CD4-positive, alpha-beta T cell treated with Interleukin-15 for 4 hours (primary cell): ENCODE results near the gene CYP4F22.

ENCODE experiments used
- DNase-seq: peaks from one replicate; pipeline ENCODE4 v3.0.0-alpha.2; 2020; ENCODE audit warnings: low spot score

The CYP4F22 gene

GRCh38 chr19:15534957-15535864 lies 26.9 kb downstream of the CYP4F22 start:
- DNase-seq = no peak

- DNase-seq = no peak
These were observed 28.0 kb downstream of the CYP4F22 start for GRCh38 chr19:15536350-15536749.

GRCh38 chr19:15538774-15539173 lies 30.4 kb downstream of the CYP4F22 start:
- no peak for DNase-seq

GRCh38 chr19:15539638-15540037 lies 31.3 kb downstream of the CYP4F22 start:
- DNase-seq = no peak

GRCh38 chr19:15540435-15540834 lies 32.1 kb downstream of the CYP4F22 start:
- no peak for DNase-seq

- DNase-seq = no peak
These were observed 36.0 kb downstream of the CYP4F22 start for GRCh38 chr19:15544283-15544682.

GRCh38 chr19:15544970-15545369 lies 36.6 kb downstream of the CYP4F22 start:
- DNase-seq = no peak

GRCh38 chr19:15548648-15549047 lies 40.3 kb downstream of the CYP4F22 start:
- no peak for DNase-seq

- DNase-seq = no peak
These were observed 41.3 kb downstream of the CYP4F22 start for GRCh38 chr19:15549581-15549980.

- DNase-seq = no peak
These were observed 41.9 kb downstream of the CYP4F22 start for GRCh38 chr19:15550273-15550672.

GRCh38 chr19:15550929-15551292 lies 42.6 kb downstream of the CYP4F22 start:
- no peak for DNase-seq

GRCh38 chr19:15551293-15552004 lies 43.1 kb downstream of the CYP4F22 start:
- DNase-seq = peak; percentile 65

GRCh38 chr19:15555021-15555420 lies 46.7 kb downstream of the CYP4F22 start:
- no peak for DNase-seq

GRCh38 chr19:15555759-15556633 lies 47.7 kb downstream of the CYP4F22 start:
- peak; percentile 94 for DNase-seq

- no peak for DNase-seq
These were observed 48.4 kb downstream of the CYP4F22 start for GRCh38 chr19:15556634-15557181.

- no peak for DNase-seq
These were observed 48.9 kb downstream of the CYP4F22 start for GRCh38 chr19:15557223-15557622.

- no peak for DNase-seq
These were observed 53.8 kb downstream of the CYP4F22 start for GRCh38 chr19:15562145-15562544.

- DNase-seq = no peak
These were observed 54.5 kb downstream of the CYP4F22 start for GRCh38 chr19:15562861-15563260.

- DNase-seq = no peak
These were observed 55.0 kb downstream of the CYP4F22 start for GRCh38 chr19:15563325-15563794.

GRCh38 chr19:15563931-15564330 lies 55.6 kb downstream of the CYP4F22 start:
- DNase-seq = no peak

GRCh38 chr19:15564534-15565168 lies 56.3 kb downstream of the CYP4F22 start:
- DNase-seq = no peak
